ACC112 (cell line): ENCODE data around the gene MRPL37.

Experiments used
- H2AFZ ChIP-seq: fragments of 200-600 bp; sonication (generic); one replicate; pipeline ENCODE4 v1.6.0; 2017; ENCODE audit warnings: antibody characterized with exemption, low read length; ENCODE audit not compliant: unreplicated experiment
- H3K27ac ChIP-seq: fragments of 200-600 bp; sonication (generic); 2 replicates; pipeline ENCODE4 v1.5.1; 2014; ENCODE audit warnings: low read depth, mild to moderate bottlenecking, antibody characterized with exemption, low read length, moderate library complexity
- H3K27me3 ChIP-seq: fragments of 200-600 bp; sonication (generic); 2 replicates; pipeline ENCODE4 v1.6.1; 2014; ENCODE audit warnings: mild to moderate bottlenecking, antibody characterized with exemption, low read length, moderate library complexity, mixed read lengths; ENCODE audit not compliant: insufficient read depth
- H3K36me3 ChIP-seq: fragments of 200-600 bp; sonication (generic); 2 replicates; pipeline ENCODE4 v1.6.1; 2016; ENCODE audit warnings: mild to moderate bottlenecking, antibody characterized with exemption, low read length, moderate library complexity, mixed read lengths; ENCODE audit not compliant: insufficient read depth
- H3K4me1 ChIP-seq: fragments of 200-600 bp; sonication (generic); one replicate; pipeline ENCODE4 v1.6.1; 2016; ENCODE audit warnings: low read length, mixed read lengths; ENCODE audit not compliant: insufficient read depth, unreplicated experiment, control insufficient read depth
- H3K4me3 ChIP-seq: fragments of 200-600 bp; sonication (generic); 2 replicates; pipeline ENCODE4 v1.5.1; 2014; ENCODE audit warnings: mild to moderate bottlenecking, low read depth, low read length
- H3K79me2 ChIP-seq: fragments of 200-600 bp; sonication (generic); one replicate; pipeline ENCODE4 v1.6.0; 2016; ENCODE audit warnings: low read length; ENCODE audit not compliant: control insufficient read depth, unreplicated experiment, insufficient read depth

MRPL37 gene

GRCh38 chr1:54199765-54200518, at the start of gene MRPL37, which contains the start of gene CYB5RL:
TSS of gene MRPL37 (plus strand) at chr1:54200167. CDS start at chr1:54200244, 77 bp downstream.
TSS of gene CYB5RL (minus strand) at chr1:54200030. CDS start at chr1:54195616, 4,414 bp downstream.
- peaks cover 18% of the 10 kb centered on the region for H3K4me1 ChIP-seq
- H3K27me3 ChIP-seq = no peaks in the 10 kb centered on the region
- peaks cover 47% of the 10 kb centered on the region for H3K79me2 ChIP-seq
- peak within 1 kb of the TSS; percentile 98 for H2AFZ ChIP-seq
- no peaks in the 10 kb centered on the region for H3K36me3 ChIP-seq
- H3K27ac ChIP-seq = peak within 1 kb of the TSS; percentile 24; the same call in 1 of the 2 replicates
- peak within 1 kb of the TSS; percentile 95 for H3K4me3 ChIP-seq

GRCh38 chr1:54151013-54151412, 49.0 kb upstream of the MRPL37 start:
- Histone ChIP-seq H3K4me3 (no peak overlapping the region), H3K36me3 (no peaks in the 10 kb centered on the region), H3K79me2 (no peaks in the 10 kb centered on the region), H3K4me1 (peaks cover 10% of the 10 kb centered on the region), H3K27me3 (no peaks in the 10 kb centered on the region), H2AFZ (no peak overlapping the region), H3K27ac (no peak overlapping the region)

GRCh38 chr1:54152696-54153095, 47.3 kb upstream of the MRPL37 start, which contains the start of gene CDCP2:
TSS of gene CDCP2 (minus strand) at chr1:54153000. CDS start at chr1:54152922, 78 bp downstream.
- Histone ChIP-seq H3K27ac (no peak within 1 kb of the TSS; the same call in 1 of the 2 replicates), H3K36me3 (no peaks in the 10 kb centered on the region), H3K4me1 (peaks cover 13% of the 10 kb centered on the region), H3K27me3 (no peaks in the 10 kb centered on the region), H3K79me2 (no peaks in the 10 kb centered on the region), H2AFZ (peak within 1 kb of the TSS; percentile 4), H3K4me3 (peak within 1 kb of the TSS; percentile 56)

GRCh38 chr1:54153535-54154439, 46.2 kb upstream of the MRPL37 start:
- H3K36me3 ChIP-seq = no peaks in the 10 kb centered on the region
- peak overlapping the region; percentile 56 for H3K4me3 ChIP-seq
- H3K27ac ChIP-seq = no peak overlapping the region; the same call in 1 of the 2 replicates
- no peaks in the 10 kb centered on the region for H3K79me2 ChIP-seq
- no peaks in the 10 kb centered on the region for H3K27me3 ChIP-seq
- peaks cover 21% of the 10 kb centered on the region for H3K4me1 ChIP-seq
- H2AFZ ChIP-seq = peak overlapping the region; percentile 4

- Histone ChIP-seq H2AFZ (no peak overlapping the region), H3K79me2 (no peaks in the 10 kb centered on the region), H3K4me1 (peaks cover 21% of the 10 kb centered on the region), H3K4me3 (no peak overlapping the region), H3K27me3 (no peaks in the 10 kb centered on the region), H3K36me3 (no peaks in the 10 kb centered on the region), H3K27ac (no peak overlapping the region)
Observed at GRCh38 chr1:54156201-54156600, 43.8 kb upstream of the MRPL37 start.

GRCh38 chr1:54156986-54157385, 43.0 kb upstream of the MRPL37 start:
- no peaks in the 10 kb centered on the region for H3K79me2 ChIP-seq
- H3K27ac ChIP-seq = no peak overlapping the region
- no peak overlapping the region for H2AFZ ChIP-seq
- no peaks in the 10 kb centered on the region for H3K36me3 ChIP-seq
- no peak overlapping the region for H3K4me3 ChIP-seq
- no peaks in the 10 kb centered on the region for H3K27me3 ChIP-seq
- H3K4me1 ChIP-seq = peaks cover 21% of the 10 kb centered on the region

GRCh38 chr1:54157401-54157800, 42.6 kb upstream of the MRPL37 start:
- peaks cover 21% of the 10 kb centered on the region for H3K4me1 ChIP-seq

GRCh38 chr1:54158071-54158470, 41.9 kb upstream of the MRPL37 start:
- Histone ChIP-seq H3K4me3 (no peak overlapping the region), H3K27ac (no peak overlapping the region), H3K27me3 (no peaks in the 10 kb centered on the region), H3K4me1 (peaks cover 21% of the 10 kb centered on the region), H2AFZ (no peak overlapping the region), H3K36me3 (no peaks in the 10 kb centered on the region), H3K79me2 (no peaks in the 10 kb centered on the region)

More at GRCh38 chr1:54157401-54157800, 42.6 kb upstream of the MRPL37 start:
- Histone ChIP-seq H3K36me3 (no peaks in the 10 kb centered on the region), H3K27me3 (no peaks in the 10 kb centered on the region), H3K79me2 (no peaks in the 10 kb centered on the region), H2AFZ (no peak overlapping the region), H3K4me3 (no peak overlapping the region), H3K27ac (no peak overlapping the region)

- Histone ChIP-seq H3K36me3 (no peaks in the 10 kb centered on the region), H3K27me3 (no peaks in the 10 kb centered on the region), H3K27ac (no peak overlapping the region), H3K4me1 (peaks cover 11% of the 10 kb centered on the region), H3K4me3 (no peak overlapping the region), H3K79me2 (no peaks in the 10 kb centered on the region), H2AFZ (no peak overlapping the region)
Observed at GRCh38 chr1:54159733-54160316, 40.1 kb upstream of the MRPL37 start.

- Histone ChIP-seq H3K79me2 (no peaks in the 10 kb centered on the region), H2AFZ (no peak overlapping the region), H3K4me1 (peaks cover 11% of the 10 kb centered on the region), H3K36me3 (no peaks in the 10 kb centered on the region), H3K4me3 (no peak overlapping the region), H3K27me3 (no peaks in the 10 kb centered on the region), H3K27ac (no peak overlapping the region)
Observed at GRCh38 chr1:54160351-54160750, 39.6 kb upstream of the MRPL37 start.
